AG09319 (cell line): ENCODE results near the gene CHCHD2.

ENCODE experiments used
- DNase-seq: peaks from one replicate; pipeline ENCODE4 v3.0.0-alpha.2; 2010; ENCODE audit warnings: low read depth; ENCODE audit errors: extremely low read depth
- TF ChIP-seq, protein P1 (sequence below): IDR thresholded peaks from 2 replicates; pipeline ENCODE4 v1.5.1; 2011; ENCODE audit warnings: low read depth, mild to moderate bottlenecking, inconsistent platforms, low read length, moderate library complexity

CHCHD2 gene

GRCh38 chr7:56053379-56053778, 52.9 kb downstream of the CHCHD2 start:
- DNase-seq: no peak
- TF ChIP-seq, protein P1, sequence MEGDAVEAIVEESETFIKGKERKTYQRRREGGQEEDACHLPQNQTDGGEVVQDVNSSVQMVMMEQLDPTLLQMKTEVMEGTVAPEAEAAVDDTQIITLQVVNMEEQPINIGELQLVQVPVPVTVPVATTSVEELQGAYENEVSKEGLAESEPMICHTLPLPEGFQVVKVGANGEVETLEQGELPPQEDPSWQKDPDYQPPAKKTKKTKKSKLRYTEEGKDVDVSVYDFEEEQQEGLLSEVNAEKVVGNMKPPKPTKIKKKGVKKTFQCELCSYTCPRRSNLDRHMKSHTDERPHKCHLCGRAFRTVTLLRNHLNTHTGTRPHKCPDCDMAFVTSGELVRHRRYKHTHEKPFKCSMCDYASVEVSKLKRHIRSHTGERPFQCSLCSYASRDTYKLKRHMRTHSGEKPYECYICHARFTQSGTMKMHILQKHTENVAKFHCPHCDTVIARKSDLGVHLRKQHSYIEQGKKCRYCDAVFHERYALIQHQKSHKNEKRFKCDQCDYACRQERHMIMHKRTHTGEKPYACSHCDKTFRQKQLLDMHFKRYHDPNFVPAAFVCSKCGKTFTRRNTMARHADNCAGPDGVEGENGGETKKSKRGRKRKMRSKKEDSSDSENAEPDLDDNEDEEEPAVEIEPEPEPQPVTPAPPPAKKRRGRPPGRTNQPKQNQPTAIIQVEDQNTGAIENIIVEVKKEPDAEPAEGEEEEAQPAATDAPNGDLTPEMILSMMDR: no peak
